NCI-H510A treated with DMSO at 0.1 percent for 48 hours (cell line): Measurements from ENCODE around the gene RIPOR2.

Experiments
- DNase-seq: peaks from one replicate; lab custom pipeline; 2025; lab: John Stamatoyannopoulos, UW

The RIPOR2 gene

DNA sequence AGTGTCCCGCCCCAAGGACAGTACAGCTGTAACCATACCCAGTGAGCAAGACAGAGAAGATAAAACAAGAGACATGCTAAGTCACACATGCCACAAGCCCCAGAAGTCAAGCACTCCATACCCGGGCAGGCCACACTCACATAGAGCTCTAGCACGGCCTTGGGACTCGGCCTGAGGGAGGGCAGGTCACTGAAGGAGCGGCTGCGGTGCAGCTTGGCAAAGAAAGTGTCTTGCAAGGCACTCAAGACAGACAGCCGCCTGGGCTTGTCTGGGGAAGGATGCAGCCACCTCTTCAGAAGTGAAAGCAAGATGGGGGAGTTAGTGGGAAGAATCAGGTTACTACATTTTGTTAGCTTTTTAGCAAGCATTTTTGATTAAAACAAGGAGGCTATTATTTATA is 88.4 kb downstream of the RIPOR2 start:
- no peak for DNase-seq

DNA sequence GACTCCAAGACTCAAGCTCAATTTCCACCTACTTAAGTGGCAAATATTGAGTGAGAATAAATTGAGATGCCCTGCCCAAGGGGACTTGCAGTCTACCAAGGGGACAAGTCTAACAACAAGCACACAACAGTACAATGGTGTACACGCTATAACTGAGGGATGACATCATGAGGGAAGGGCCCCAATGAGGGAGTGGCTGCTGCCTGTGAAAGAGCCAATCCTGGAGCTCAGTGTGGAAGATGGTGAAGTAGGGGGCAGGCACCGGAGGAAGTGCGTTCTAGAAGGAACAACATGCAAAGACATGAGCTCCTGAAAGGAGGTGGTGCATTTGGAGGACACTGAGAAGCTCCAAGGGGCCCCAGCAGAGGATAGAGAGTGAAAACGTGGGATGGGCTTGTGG is 90.2 kb downstream of the RIPOR2 start:
- no peak for DNase-seq

DNA sequence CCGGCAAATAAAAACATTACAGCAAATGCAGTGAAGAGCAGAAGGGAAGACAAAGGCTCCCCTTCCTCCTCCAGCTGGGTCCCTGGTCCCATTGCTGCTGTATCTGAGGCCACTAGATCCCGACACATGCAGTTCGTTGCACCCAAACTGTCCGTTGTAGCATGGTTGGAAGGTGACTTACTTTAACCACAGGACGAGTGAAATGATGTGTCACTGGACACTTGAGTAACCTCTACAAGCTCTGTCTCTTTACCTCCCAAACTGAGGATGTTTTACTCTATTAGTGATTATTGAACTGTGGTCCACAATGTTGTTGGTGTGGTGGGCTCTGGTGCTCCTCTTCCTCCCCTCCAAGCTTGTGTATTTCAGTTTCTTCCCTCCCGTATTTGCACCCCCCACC is 90.9 kb downstream of the RIPOR2 start:
- no peak for DNase-seq

DNA sequence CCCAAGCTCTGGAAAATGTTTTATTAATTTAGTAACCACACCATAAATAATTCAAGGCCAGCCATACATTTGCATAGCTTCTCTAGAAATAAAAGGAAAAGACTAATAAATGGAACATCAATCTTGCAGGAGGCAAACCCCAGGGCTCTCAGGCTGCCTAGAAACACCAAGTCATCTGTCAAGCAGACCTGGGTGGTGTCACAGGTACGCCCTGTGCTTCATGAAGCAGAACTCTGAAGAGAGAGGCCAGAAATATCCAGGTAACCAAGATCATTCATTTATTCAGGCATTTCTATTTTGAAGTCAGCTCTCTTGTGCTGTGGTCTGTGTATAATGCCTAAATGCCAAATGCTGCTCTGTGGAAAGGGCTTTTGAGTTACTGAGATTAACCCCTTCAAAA is 91.7 kb downstream of the RIPOR2 start:
- no peak for DNase-seq

DNA sequence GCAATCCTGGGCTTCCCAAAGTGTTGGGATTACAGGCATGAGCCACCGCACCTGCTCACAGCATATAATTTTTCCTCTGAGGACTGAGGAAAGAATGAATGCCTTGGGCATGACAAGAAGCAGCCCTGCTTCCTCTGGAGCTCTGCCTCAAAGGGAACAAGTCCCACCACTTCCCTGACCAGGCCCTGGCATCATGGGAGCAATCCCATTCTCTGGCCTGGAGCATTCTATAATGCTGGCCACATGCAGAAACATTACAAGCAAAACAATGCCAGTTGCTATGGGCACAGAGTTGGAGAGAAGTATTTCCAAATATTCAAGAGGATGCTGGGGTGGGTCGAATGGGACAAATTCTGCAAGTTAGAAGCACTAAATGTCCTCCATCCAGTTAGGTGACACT is 95.6 kb downstream of the RIPOR2 start:
- DNase-seq: no peak

DNA sequence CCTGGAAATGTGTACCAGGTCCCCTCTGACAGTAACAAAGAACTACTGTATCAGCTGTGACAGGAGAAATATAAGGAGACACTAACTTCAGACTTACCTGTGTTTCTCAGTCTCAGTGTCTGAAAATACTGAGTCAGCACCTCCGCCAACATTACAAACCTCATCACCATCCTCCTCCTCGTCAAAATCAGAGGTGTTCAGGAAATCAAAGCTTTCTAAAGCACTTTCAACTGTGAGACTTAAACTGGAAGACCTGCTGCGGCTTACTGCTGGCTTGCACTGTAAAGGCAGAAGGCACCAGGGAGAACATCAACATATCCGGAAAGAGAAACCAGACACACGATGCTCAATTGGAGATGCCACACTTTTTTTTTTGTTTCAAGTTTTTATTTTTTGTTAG is 96.8 kb downstream of the RIPOR2 start:
- no peak for DNase-seq

DNA sequence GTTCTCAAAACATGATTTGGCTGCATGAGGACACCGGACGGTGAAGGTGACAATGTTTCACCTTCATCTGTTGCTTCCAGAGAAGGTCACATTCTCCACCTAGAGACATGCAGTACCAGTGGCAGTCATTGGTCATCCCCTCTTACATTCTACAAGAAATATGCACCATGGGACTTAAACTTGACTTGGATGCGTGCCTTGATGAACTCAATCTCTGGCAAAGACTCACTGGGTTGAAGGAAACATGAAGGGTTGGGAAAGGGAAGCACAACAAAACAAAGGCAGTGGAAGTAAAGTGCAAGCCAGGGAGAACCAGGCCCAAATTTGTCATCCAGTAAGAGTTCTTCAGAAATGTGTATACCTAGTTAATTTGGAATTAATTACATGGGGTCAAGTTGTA is 97.7 kb downstream of the RIPOR2 start:
- DNase-seq: no peak

DNA sequence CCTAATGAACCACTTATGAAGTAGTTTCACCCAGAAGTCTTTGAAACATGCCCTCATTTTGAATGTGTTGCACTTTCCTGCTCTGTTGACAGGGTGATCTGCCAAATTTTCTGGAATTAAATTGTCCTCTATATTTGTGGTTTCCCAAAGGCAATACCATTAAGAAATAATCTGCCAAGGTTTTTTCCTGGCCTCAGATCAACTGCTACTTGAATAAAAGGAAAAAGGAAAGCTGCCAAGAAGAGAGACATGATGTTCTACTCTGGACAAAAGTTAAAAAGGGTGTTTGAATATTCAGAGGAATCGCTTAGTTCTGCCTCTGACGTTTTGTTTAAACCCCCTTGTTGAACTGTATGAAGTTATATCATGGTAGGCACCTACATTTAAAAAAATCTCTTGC is 99.7 kb downstream of the RIPOR2 start:
- no peak for DNase-seq

DNA sequence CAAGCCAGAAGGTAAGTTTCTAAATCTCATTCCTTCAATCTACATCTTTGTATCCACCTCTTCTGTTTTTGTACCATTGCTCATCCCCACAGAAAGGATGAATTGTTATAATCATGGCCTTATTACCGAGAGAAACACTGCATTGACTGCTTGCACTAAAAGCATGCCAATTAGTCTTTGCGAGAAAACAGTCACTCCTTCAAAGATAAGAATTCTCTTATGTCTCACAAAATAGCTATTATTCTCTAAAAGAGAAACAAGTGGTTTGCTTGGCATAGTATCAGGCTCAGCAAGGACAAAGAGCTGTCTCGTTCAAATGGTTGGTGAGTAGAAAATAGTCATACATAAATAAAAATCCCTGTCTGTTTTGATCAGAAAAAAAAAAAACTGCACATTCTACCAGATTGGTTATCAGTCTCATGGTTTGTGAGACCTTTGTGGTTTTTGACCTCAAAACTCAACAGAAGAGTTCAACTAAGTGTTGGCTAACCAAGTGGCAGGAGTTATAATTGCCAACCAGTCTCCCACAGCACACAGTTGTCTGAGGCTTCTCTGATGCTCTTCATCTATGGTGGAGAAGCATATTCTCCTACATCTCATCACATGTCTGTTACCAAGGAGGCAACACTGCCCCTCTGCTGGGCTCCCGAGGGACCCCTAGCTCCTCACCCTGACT is 101.9 kb downstream of the RIPOR2 start:
- no peak for DNase-seq

DNA sequence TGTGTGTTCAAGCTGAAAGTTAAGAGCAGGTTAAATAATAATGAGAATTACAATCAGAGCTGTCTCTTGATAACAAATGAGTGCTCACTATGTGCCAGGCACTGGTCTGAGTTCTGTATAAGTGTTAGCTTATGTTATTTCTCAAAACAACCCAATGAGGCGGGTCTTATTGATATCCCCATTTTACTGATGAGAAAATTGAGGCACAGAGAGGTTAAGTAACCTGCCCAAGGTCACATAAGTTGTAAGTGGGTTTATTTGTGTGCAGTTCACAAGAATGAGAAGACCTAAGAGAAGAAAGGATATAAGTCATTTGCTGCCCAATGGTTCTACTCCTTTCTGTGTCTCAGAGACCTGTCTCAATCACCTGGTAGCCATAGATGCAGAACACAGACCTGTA is 103.0 kb downstream of the RIPOR2 start:
- no peak for DNase-seq

DNA sequence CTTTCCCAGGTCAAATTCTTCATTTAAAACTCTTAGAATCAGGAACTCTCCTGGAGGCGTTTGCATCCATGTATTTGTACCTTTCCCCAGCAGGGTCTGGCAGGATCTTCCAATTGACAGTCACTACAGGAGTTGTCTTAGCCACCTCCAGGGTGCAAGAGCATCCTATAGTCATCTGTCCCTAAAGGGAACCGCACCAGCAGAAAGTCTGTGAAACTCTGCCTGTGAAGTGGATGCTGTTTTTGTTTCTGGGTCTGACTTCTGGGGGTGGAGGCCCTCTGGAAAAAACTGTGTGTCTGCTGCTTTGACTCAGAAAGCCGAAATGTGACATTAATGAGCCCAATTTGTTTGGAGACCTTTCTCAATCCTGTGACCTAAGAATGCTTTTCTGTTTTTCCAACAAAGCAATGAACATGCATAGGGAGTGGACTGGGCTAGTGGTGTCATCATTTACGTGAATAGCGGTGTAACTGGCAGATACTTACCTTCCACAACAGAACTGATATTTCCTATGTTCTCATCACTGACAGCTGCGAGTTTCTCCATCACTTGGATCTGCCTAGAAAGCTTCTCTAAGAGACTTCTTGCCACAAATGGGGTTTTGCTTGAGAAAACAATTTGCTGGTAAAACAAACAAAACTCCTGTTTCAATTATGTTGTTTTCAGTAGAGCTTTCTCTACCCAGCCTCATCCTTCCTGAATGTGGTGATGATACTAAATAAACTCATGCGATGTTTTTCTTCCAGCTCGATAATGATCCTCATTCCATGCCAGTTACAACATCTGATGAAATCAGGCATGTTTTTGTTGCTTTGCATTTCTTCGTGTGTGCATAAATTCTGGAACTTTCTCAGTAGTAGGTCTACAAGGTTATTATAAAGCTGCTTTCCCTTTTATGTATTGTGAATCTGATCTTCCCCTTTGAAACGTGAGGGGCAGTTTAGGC is 103.7 kb downstream of the RIPOR2 start:
- no peak for DNase-seq

DNA sequence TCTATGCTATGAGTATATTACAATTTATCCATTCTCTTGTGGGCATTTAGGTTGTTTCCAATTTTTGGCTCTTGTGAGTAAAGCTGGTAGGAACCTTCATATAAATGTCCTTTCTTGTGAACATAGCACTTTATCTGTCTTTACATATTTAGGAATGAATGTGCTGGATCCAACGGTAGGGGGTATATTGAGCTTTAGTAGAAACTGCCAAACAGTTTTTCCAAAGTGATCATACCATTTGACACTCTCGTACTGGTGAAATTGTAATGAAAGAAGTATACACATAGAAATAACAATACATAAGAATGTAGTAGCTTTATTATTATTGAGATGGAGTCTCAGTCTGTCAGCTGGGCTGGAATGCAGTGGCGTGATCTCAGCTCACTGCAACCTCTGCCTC is 106.1 kb downstream of the RIPOR2 start:
- no peak for DNase-seq

DNA sequence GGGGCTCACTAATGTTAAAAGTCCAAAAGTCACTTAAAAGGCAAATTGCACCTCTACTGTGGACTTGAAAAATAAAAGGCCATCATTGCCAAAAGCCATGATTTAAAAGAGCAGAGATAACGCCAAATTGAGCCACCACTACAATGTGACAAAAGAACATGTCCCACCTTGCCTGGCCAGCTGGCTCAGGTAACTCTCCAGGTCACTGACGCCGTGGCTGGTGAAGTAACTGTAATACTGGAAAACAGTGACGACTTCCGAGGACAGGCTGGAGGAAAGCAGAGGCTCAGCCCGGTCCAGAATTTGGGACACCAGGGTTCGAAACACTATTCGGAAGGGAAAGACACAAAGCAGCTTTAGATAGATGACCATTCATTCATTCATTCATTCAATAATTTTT is 107.8 kb downstream of the RIPOR2 start:
- DNase-seq: no peak

DNA sequence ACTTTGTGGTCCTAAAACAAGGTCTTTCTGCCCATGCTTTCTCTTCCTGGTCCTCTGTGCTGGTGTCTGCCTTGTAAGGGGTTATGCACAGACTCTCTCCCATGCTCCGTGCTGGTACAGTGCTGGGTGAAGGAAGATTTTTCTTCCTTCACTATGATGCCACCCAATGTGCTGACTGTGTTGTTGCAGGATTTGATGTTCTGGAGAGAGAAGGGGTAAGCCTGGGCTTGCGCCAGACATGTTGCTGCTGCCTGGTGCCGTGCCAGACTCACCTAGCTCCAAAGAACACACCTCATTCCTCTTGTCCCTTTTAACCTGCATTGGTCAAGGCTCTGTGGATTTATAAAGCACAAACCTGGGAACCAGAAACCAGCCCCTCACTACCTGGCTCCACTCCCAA is 108.6 kb downstream of the RIPOR2 start:
- no peak for DNase-seq

DNA sequence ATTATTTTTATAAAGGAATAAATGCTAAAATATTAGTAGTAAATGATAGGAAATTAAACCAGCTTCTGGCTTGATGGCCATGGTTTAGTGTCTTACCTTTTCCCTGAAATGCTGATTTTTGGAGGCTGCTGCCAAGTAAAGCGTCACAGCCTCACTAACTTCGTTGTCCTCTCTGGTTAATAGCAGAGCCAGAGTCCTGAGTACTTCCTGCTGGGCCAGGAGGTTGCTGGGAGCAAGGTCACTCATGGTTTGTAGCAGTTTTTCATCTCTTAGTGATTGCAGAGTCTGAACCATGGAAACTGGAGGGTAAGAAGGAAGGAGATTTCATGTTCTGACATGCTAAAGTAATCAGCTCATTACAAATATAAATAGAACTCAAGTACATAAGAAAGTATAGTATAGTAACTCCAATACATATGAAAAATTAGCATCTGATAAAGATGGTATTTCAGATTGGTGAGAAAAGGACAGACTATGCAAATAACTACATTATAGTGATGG is 110.6 kb downstream of the RIPOR2 start:
- DNase-seq: no peak

DNA sequence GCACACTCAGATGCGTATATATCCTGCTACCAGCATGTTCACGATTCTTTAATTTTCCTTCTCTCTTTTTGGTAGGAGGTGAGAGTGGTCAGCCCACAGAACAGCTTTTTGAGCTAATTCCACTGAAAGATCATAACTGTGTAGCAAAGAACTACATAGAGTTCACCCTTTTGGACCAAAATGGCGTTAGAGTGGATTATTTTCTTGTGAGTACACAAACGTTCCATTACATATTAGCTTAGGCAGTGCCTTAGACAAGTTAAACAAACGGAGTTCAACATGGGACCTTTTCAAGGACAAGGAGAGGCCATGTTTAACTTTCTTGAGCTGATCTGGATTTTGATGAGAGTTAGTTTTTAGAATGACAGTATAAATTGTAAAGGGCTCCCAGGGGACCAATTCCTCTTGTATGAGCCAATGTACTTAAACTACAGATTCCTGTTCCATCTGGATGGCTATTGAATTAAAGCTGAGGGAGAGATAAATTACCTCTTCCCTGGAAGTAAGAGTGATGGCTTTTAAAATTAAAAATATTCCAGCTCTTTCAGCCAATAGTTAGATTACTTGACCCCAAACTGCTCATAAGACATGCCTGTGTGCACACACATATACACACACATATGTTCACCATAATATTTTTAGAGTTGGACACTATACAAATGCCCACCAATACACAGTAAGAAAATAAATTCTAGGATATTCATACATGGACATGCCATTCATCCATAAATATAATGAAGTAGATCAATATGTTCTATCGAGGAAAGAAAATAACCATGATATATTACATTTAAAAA is 111.4 kb downstream of the RIPOR2 start:
- DNase-seq: no peak

DNA sequence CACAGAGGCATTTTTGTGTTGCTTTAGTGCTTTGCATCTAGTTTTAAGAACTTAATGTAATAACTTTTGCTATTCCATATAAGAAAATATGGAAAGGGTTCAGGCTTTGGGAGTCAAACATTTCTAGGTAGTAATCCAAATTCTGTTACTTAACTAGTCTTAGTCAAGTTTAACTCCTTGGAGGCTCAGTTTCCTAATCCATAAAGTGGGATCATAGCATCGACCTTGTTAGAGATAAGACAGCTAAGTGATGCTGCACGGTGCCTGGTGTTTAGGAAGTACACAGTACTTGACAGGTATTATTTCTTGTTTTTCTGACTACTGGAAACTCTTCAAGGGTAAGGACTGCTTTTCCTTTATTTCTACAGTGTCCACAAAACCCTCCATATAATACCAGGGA is 112.6 kb downstream of the RIPOR2 start:
- no peak for DNase-seq

DNA sequence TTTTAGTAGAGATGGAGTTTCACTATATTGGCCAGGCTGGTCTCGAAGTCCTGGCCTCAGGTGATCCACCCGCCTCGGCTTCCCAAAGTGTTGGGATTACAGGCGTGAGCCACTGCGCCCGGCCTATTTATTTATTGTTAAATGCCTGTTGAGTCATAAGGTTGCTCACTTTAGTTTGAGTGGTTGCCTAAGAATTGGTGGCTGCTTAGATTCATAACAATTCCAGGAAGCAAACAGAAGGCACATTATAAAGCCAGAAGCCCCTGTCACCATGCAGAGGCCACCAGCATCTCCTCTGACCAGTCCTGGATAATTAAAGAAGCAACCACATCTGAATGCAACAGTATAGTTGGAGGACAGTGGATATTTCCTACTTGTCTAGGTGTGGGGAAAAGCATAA is 113.1 kb downstream of the RIPOR2 start:
- no peak for DNase-seq

DNA sequence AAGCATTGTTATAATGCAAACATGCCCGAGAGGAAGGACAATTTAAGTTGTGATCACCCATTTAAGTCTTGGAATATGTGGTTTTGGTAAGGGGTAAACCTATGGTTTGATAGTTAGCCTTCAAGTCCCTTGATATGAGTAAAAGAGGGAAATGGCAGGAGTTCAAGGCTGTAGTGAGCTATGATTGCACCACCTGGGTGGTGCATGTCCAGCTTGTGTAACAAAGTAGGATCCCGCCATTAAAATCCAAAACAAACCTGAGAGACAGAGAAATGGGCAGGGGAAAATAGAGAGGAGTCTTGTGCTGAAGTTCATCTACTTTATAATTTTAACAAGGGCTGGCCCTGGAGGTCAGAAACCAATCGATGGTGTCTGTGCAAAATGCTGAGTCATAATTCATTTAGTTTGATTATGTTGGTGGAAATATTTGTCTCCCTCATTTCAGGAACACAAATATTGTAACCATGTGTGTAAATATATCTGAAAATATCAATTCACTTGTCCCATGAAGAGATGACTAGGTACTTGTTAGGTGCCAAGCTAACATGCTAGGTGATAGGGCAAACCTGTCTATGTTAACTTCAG is 113.8 kb downstream of the RIPOR2 start:
- no peak for DNase-seq

DNA sequence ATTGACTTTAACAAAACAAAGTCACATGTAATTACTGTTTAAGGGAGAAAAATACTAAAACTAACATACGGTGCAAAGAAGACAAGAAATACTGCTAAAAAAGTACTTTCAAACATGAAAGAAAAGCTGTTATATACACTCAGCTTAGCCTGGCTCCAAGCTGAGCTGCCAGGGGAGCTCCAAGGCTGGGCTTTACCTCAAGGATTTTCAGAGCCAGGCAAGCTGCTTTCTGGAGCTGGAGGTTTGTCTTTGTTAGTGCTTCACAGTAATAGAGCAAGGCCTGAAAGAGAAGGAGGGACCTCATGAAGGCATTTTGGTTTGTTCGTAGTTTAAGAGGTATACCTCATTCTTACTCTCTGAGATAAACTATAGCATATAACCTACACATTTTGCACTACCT is 117.4 kb downstream of the RIPOR2 start:
- no peak for DNase-seq

DNA sequence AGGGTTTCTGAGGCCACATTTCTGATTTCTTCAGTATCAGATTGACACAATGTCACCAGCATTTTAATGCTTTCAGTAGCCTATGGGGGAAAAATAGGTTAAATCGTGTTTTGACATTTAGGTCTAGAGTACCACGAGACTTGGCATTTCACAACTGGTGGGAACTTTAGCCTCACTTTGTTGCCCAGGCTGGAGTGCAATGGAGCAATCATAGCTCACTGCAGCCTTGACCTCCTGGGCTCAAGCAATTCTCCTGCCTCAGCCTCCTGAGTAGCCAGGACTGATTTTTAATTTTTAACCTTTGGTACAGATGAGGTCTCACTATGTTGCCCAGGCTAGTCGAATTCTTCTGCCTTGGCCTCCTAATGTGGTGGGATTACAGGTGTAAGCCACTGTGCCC is 126.0 kb downstream of the RIPOR2 start:
- no peak for DNase-seq

DNA sequence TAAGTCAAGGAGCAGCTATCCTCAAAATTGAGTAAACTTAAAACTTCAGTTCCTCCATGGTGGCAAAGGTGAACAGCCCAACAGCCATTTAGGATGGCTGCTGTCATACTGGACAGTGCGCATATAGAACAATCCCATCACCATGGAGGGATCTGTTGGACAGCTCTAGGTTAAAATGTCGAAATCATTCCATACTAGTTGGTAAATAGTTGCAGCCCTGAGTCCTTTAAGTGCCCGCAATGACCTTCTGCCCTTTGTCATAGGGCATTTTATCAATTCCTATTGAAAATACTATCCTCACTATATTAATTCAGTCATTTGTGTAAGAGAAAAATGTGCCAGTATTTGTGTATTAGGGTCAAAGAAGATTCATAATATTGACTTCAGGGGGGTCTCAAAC is 128.2 kb downstream of the RIPOR2 start:
- DNase-seq: no peak
